ENCODE data around the gene CELA1. TPM values are rescaled to one million over a fixed set of nuclear protein-coding genes. Genes with fewer than 3 reads are reported as not detected.

CELA1 gene
- total RNA-seq, 2 experiments from 2014 or later = not detected

GRCh38 chr12:51324953-51325352 lies 21.5 kb downstream of the CELA1 start:
- ChIA-PET CTCF (ENCODE audit: unreplicated experiment) (no interaction called here), POLR2A (interaction anchor here (0.7 kb wide), 1 partner anchor 19 kb away, joined by 3 read pairs; no protein-coding TSS in a partner anchor)
- peaks cover 73% of the 10 kb centered on the region for H3K4me1 ChIP-seq (ENCODE audit: insufficient read depth, low read length, poor library complexity, severe bottlenecking)
- no peak for DNase-seq (ENCODE audit: low spot score)
- no peak overlapping the region for H2AFZ ChIP-seq (ENCODE audit: low read length)
- TF ChIP-seq CTCF (conservative IDR thresholded peaks at IDR 0.05; ENCODE audit: low read length) (no peak), EZH2phosphoT487 (IDR thresholded peaks at IDR 0.05; ENCODE audit: borderline replicate concordance, low read depth, low read length) (no peak)
- intact Hi-C loops (cut with micrococcal nuclease; ENCODE audit: unreplicated experiment) = loop anchor here (1.0 to 5.0 kb wide), 3 partner anchors 44 to 398 kb away; a partner anchor contains a TSS
- H3K9me3 ChIP-seq (ENCODE audit: low read length) = no peaks in the 10 kb centered on the region
- H3K4me3 ChIP-seq (ENCODE audit: low read depth, low read length, poor library complexity, severe bottlenecking) = no peak overlapping the region
- H3K4me2 ChIP-seq (ENCODE audit: low read length) = no peak overlapping the region
- no peaks in the 10 kb centered on the region for H3K79me2 ChIP-seq (ENCODE audit: insufficient read depth, low read depth, low read length)
- H3K27ac ChIP-seq (ENCODE audit: low read depth, low read length, poor library complexity, severe bottlenecking) = no peak overlapping the region
- H3K36me3 ChIP-seq (ENCODE audit: insufficient read depth, low read length) = no peaks in the 10 kb centered on the region
- H4K20me1 ChIP-seq (ENCODE audit: insufficient read depth, low read length) = no peaks in the 10 kb centered on the region
- H3K9me2 ChIP-seq (ENCODE audit: insufficient read depth, low read length) = no peaks in the 10 kb centered on the region
- no TSS peak for BruUV-seq (replicated peaks)

DNA sequence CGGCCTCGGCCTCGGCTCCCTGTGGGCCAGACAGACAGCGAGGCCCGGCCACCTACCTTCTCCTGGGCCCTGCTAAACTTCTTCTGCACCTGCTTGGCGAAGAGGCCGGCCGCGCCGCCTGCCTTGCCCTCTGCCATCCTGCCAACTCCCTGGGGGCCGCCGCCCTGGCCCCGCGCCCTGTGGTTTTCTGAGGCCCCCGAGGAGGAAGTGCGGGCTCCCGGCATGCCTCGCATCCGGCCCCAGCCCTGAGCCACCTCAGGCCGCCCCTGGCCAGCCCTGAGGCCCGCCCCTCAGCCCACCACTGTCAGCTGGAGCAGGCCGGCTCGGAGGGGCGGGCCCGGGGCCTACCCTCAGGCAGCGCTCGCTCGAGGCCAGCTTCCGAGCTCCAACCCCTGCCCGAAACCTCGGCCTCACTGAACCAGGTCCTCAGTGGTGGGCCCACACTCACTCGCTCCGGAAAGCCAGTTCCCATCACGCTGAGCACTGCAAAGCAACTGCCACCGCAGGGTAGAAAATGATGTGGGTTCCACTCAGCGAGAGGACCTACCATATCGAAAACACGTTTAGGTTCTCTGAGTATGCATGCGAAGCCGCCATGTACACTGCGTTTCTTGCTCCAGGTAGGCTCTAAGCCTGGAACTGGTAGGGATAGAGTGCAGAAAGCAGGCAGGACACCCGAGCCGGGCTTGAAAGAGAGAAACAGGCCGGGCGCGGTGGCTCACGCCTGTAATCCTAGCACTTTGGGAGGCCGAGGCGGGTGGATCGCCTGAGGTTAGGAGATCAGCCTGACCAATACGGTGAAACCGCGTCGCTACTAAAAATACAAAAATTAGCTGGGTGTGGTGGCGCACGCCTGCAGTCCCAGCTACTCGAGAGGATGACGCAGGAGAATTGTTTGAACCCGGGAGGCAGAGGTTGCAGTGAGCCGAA lies 22.2 kb downstream of the CELA1 start, which contains the start of gene BIN2:
Gene BIN2 (minus strand): TSS at position 209 of the 930 bp plus-strand sequence. CDS start 72 bp downstream, at position 137.
- Histone ChIP-seq H3K79me2 (ENCODE audit: insufficient read depth, low read depth, low read length) (no peaks in the 10 kb centered on the region), H4K20me1 (ENCODE audit: insufficient read depth, low read length) (no peaks in the 10 kb centered on the region), H3K4me2 (ENCODE audit: low read length) (peak within 1 kb of the TSS; percentile 85), H3K9me2 (ENCODE audit: insufficient read depth, low read length) (no peaks in the 10 kb centered on the region), H3K4me1 (ENCODE audit: insufficient read depth, low read length, poor library complexity, severe bottlenecking) (peaks cover 80% of the 10 kb centered on the region), H3K36me3 (ENCODE audit: insufficient read depth, low read length) (no peaks in the 10 kb centered on the region), H3K4me3 (ENCODE audit: low read depth, low read length, poor library complexity, severe bottlenecking) (peak within 1 kb of the TSS; percentile 67), H3K9me3 (ENCODE audit: low read length) (no peaks in the 10 kb centered on the region), H3K27ac (ENCODE audit: low read depth, low read length, poor library complexity, severe bottlenecking) (peak within 1 kb of the TSS; percentile 24), H2AFZ (ENCODE audit: low read length) (peak within 1 kb of the TSS; percentile 62)
- BruUV-seq (replicated peaks) = no TSS peak
- DNase-seq (ENCODE audit: low spot score) = peak; percentile 87
- intact Hi-C loops (cut with micrococcal nuclease; ENCODE audit: unreplicated experiment) = loop anchor here (1.0 to 5.0 kb wide), 4 partner anchors 45 to 397 kb away; partner anchors contain the start of gene SMAGP
- ChIA-PET CTCF (ENCODE audit: unreplicated experiment) (no interaction called here), POLR2A (interaction anchor here (1.1 kb wide), 1 partner anchor 10 kb away, joined by 4 read pairs; no protein-coding TSS in a partner anchor)
- TF ChIP-seq EZH2phosphoT487 (IDR thresholded peaks at IDR 0.05; ENCODE audit: borderline replicate concordance, low read depth, low read length) = no peak
- TF ChIP-seq CTCF (conservative IDR thresholded peaks at IDR 0.05; ENCODE audit: low read length) = no peak

All from OCI-LY7 (cell line).